Tibial nerve (tissue), 4 donors: Measurements from ENCODE around the gene DGKK. TPM values are rescaled to one million over a fixed set of nuclear protein-coding genes. Genes with fewer than 3 reads are reported as not detected.

ENCODE experiments used
- DNase-seq, 2 donors: peaks; one replicate each; pipeline ENCODE4 v3.0.0-alpha.2; 2019; ENCODE audit warnings: low spot score in 2 of 2
- H3K27ac ChIP-seq, 4 donors: fragments of 200-600 bp; sonication (generic) in 3 of 4; one replicate each; pipeline ENCODE4 v1.5.1; 2017 to 2019; ENCODE audit warnings: mild to moderate bottlenecking in 1 of 4
- H3K27me3 ChIP-seq, 2 donors: fragments of 200-600 bp; sonication (generic) in 1 of 2; one replicate each; pipeline versions ENCODE4 v1.5.1 to v1.6.0; 2017 to 2019
- H3K36me3 ChIP-seq, 3 donors: fragments of 200-600 bp; sonication (generic); one replicate each; pipeline ENCODE4 v1.5.1; 2018 to 2019
- H3K4me1 ChIP-seq, 4 donors: fragments of 200-600 bp; sonication (generic) in 3 of 4; one replicate each; pipeline ENCODE4 v1.5.1; 2017 to 2019
- H3K4me3 ChIP-seq, 4 donors: fragments of 200-600 bp; sonication (generic) in 3 of 4; one replicate each; pipeline ENCODE4 v1.5.1; 2017 to 2019; ENCODE audit warnings: mild to moderate bottlenecking in 1 of 4, moderate library complexity in 1 of 4
- H3K9me3 ChIP-seq, 4 donors: fragments of 200-600 bp; sonication (generic) in 3 of 4; one replicate each; pipeline ENCODE4 v1.5.1; 2017 to 2019
- CTCF ChIP-seq, 5 experiments: fragments of 200-600 bp in 3 of 5; fragments of 450-650 bp in 2 of 5; sonication (generic) in 3 of 5; IDR thresholded peaks; one replicate each; pipeline ENCODE4 v1.5.1; 2016 to 2019; ENCODE audit warnings: antibody characterized with exemption in 5 of 5, mild to moderate bottlenecking in 3 of 5, moderate library complexity in 2 of 5
- EP300 ChIP-seq, 2 donors: sonication (generic); formaldehyde crosslinking; IDR thresholded peaks; one replicate each; pipeline ENCODE4 v1.6.1; 2017; ENCODE audit warnings: antibody characterized with exemption in 2 of 2, mild to moderate bottlenecking in 1 of 2
- POLR2A ChIP-seq, 2 donors: fragments of 450-650 bp; IDR thresholded peaks; one replicate each; pipeline ENCODE4 v1.6.1; 2017; ENCODE audit warnings: antibody characterized with exemption in 2 of 2, mild to moderate bottlenecking in 2 of 2, moderate library complexity in 2 of 2
- whole genome bisulfite sequencing, 2 donors: methylation state at CpG; one replicate each; pipeline ENCODE4 v1.1.5; 2018; 5-methylcytosine and 5-hydroxymethylcytosine counted together
- total RNA-seq, 4 donors: library from RNA; depleted of rRNA; stranded (reverse); fragments of >200 nt; gene quantifications; one replicate each; pipeline ENCODE4 v1.1.0, GENCODE V29; 2016

Gene DGKK
- total RNA-seq, 4 donors from 2014 or later: not detected

- H3K9me3 ChIP-seq: no peaks in the 10 kb centered on the region
- no peak for DNase-seq
- H3K4me1 ChIP-seq: no peaks in the 10 kb centered on the region
- peaks cover 0 to 11% of the 10 kb centered on the region in 2 donors for H3K27me3 ChIP-seq
- no peak overlapping the region for H3K4me3 ChIP-seq
- no peaks in the 10 kb centered on the region for H3K36me3 ChIP-seq
- WGBS, 2 donors: 79 to 83% methylated on average over 2 of the region's 2 CpGs
- TF ChIP-seq CTCF (IDR thresholded peaks at IDR 0.05): no peak
- TF ChIP-seq EP300 (IDR thresholded peaks at IDR 0.05): no peak
- TF ChIP-seq POLR2A (IDR thresholded peaks at IDR 0.05): no peak
- H3K27ac ChIP-seq: no peak overlapping the region
Measured at GRCh38 chrX:50492720-50493119, 22.1 kb upstream of the DGKK start.

- no peak overlapping the region for H3K4me3 ChIP-seq
- no peak for DNase-seq
- 65 to 82% methylated on average over 1 of the region's 1 CpG for WGBS, 2 donors
- peaks cover 0 to 6% of the 10 kb centered on the region in 2 donors for H3K27me3 ChIP-seq
- no peak for TF ChIP-seq CTCF (IDR thresholded peaks at IDR 0.05)
- TF ChIP-seq POLR2A (IDR thresholded peaks at IDR 0.05): no peak
- no peak for TF ChIP-seq EP300 (IDR thresholded peaks at IDR 0.05)
- no peaks in the 10 kb centered on the region for H3K9me3 ChIP-seq
- H3K4me1 ChIP-seq: no peaks in the 10 kb centered on the region
- H3K27ac ChIP-seq: no peak overlapping the region
- no peaks in the 10 kb centered on the region for H3K36me3 ChIP-seq
Measured at GRCh38 chrX:50484662-50485061, 14.0 kb upstream of the DGKK start.

- Histone ChIP-seq H3K27ac (no peak overlapping the region), H3K27me3 (peaks cover 0 to 6% of the 10 kb centered on the region in 2 donors), H3K4me3 (no peak overlapping the region), H3K4me1 (no peaks in the 10 kb centered on the region), H3K9me3 (no peaks in the 10 kb centered on the region), H3K36me3 (no peaks in the 10 kb centered on the region)
- TF ChIP-seq CTCF (IDR thresholded peaks at IDR 0.05) (no peak), EP300 (IDR thresholded peaks at IDR 0.05) (no peak)
- DNase-seq: no peak
- whole genome bisulfite sequencing, 2 donors: 0% methylated on average over 1 of the region's 1 CpG
Measured at GRCh38 chrX:50483283-50483682, 12.7 kb upstream of the DGKK start.

- Histone ChIP-seq H3K4me3 (no peak overlapping the region), H3K27ac (no peak overlapping the region), H3K36me3 (no peaks in the 10 kb centered on the region), H3K27me3 (peaks cover 3 to 51% of the 10 kb centered on the region in 2 donors), H3K4me1 (peaks cover 0 to 12% (median 0%) of the 10 kb centered on the region in 4 donors), H3K9me3 (no peaks in the 10 kb centered on the region)
- WGBS, 2 donors: 56 to 82% methylated on average over 5 of the region's 5 CpGs
- TF ChIP-seq CTCF (IDR thresholded peaks at IDR 0.05) (no peak), POLR2A (IDR thresholded peaks at IDR 0.05) (no peak), EP300 (IDR thresholded peaks at IDR 0.05) (no peak)
- no peak for DNase-seq
Measured at GRCh38 chrX:50475208-50475607, 4.6 kb upstream of the DGKK start.

GRCh38 chrX:50471390-50471789, 765 bp upstream of the DGKK start:
- Histone ChIP-seq H3K4me3 (no peak overlapping the region), H3K9me3 (no peaks in the 10 kb centered on the region), H3K27ac (no peak overlapping the region), H3K27me3 (peaks cover 3 to 89% of the 10 kb centered on the region in 2 donors), H3K4me1 (peaks cover 0 to 26% (median 0%) of the 10 kb centered on the region in 4 donors), H3K36me3 (no peaks in the 10 kb centered on the region)
- TF ChIP-seq EP300 (IDR thresholded peaks at IDR 0.05) (no peak), POLR2A (IDR thresholded peaks at IDR 0.05) (no peak), CTCF (IDR thresholded peaks at IDR 0.05) (no peak)
- WGBS, 2 donors: 0 to 51% methylated on average over 16 to 23 of the region's 23 CpGs
- no peak for DNase-seq
